Panc1 (cell line): Measurements from ENCODE around the gene CEP95.

Source experiments
- POLR2AphosphoS5 ChIP-seq: IDR thresholded peaks from 2 replicates; pipeline ENCODE4 v1.6.1; 2012; ENCODE audit warnings: mild to moderate bottlenecking, low read depth, low read length, moderate library complexity
- SIN3A ChIP-seq: IDR thresholded peaks from 2 replicates; pipeline ENCODE4 v1.6.1; 2012; ENCODE audit warnings: low read depth, mild to moderate bottlenecking, low read length, moderate library complexity, borderline replicate concordance; ENCODE audit not compliant: insufficient read depth
- TF ChIP-seq, protein P1 (sequence below): fragments of 450-650 bp; IDR thresholded peaks from 2 replicates; pipeline ENCODE4 v1.5.1; 2017; ENCODE audit warnings: mild to moderate bottlenecking

DNA sequence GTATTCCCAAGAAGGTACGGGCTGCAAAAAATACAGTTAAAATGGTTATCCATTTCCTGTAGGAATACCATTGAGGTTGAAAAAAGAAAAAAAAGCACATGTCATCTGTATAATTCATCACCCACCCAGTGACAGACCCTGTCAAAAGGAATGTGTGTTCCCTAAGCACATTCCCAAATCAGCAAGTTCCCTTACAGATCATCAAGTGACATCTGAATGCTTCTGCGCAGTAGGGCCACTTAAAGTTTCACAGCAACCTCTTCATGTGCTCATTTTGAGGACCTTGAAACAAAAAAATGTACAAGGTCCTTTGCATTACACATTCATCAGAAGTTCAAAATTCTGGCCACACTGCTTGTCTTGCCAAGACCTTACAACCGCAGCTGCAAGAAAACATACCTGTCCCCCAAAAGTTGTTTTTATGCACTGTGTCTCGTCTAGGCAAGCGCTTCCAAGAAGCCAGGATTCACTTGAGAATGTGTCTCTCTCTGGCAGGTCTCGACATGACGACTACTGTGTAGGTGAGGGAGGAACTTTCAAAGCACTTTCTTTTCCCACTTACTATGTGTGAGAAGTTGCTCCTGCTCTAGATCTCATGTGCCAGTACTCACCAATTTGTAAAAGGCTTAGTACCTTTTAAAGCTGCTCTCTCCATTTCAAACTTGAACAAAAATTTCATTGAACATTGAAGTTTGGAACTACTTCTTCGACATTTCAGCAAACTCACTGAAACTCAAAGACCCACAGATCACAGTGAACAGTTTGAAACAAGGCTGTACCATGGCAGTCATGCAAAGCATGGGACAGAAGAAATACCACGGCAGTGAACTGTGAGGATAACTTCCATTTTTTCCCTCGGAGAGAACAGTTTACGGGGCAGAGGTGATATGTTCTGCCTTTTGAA lies 5.7 kb upstream of the CEP95 start:
- TF ChIP-seq POLR2AphosphoS5: no peak; the same call in 1 of the 2 replicates
- TF ChIP-seq, protein P1, sequence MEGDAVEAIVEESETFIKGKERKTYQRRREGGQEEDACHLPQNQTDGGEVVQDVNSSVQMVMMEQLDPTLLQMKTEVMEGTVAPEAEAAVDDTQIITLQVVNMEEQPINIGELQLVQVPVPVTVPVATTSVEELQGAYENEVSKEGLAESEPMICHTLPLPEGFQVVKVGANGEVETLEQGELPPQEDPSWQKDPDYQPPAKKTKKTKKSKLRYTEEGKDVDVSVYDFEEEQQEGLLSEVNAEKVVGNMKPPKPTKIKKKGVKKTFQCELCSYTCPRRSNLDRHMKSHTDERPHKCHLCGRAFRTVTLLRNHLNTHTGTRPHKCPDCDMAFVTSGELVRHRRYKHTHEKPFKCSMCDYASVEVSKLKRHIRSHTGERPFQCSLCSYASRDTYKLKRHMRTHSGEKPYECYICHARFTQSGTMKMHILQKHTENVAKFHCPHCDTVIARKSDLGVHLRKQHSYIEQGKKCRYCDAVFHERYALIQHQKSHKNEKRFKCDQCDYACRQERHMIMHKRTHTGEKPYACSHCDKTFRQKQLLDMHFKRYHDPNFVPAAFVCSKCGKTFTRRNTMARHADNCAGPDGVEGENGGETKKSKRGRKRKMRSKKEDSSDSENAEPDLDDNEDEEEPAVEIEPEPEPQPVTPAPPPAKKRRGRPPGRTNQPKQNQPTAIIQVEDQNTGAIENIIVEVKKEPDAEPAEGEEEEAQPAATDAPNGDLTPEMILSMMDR: no peak
- no peak for TF ChIP-seq SIN3A
